Heart right ventricle (tissue), 16 donors: ENCODE results near the gene MAP4K4. TPM values are rescaled to one million over a fixed set of nuclear protein-coding genes. Genes with fewer than 3 reads are reported as not detected.

Source experiments
- ATAC-seq, 8 donors: fragments of 200-7000 bp; cut with Tn5 transposase; one replicate each; pipeline ENCODE4 v1.9.1; 2020; ENCODE audit warnings: mild to moderate bottlenecking in 8 of 8, moderate library complexity in 8 of 8, moderate number of reproducible peaks in 1 of 8
- DNase-seq, 2 donors: peaks; one replicate each; pipeline ENCODE4 v3.0.0-alpha.2; 2020
- H3K27ac ChIP-seq, 10 donors: fragments of 200-600 bp; sonication (generic) in 2 of 10; one replicate each; pipeline versions ENCODE4 v1.5.0 to v1.8.0; 2020 to 2022; ENCODE audit warnings: mild to moderate bottlenecking in 3 of 10
- H3K27me3 ChIP-seq, 7 donors: fragments of 200-600 bp; one replicate each; pipeline ENCODE4 v1.8.0; 2021 to 2022; ENCODE audit warnings: mild to moderate bottlenecking in 2 of 7
- H3K36me3 ChIP-seq, 9 donors: fragments of 200-600 bp; sonication (generic) in 1 of 9; one replicate each; pipeline versions ENCODE4 v1.5.0 to v1.8.0; 2020 to 2022; ENCODE audit warnings: mild to moderate bottlenecking in 2 of 9
- H3K4me1 ChIP-seq, 9 donors: fragments of 200-600 bp; sonication (generic) in 1 of 9; one replicate each; pipeline versions ENCODE4 v1.5.0 to v1.8.0; 2020 to 2022; ENCODE audit warnings: mild to moderate bottlenecking in 4 of 9
- H3K4me3 ChIP-seq, 10 donors: fragments of 200-600 bp; sonication (generic) in 2 of 10; one replicate each; pipeline versions ENCODE4 v1.5.0 to v1.8.0; 2020 to 2022; ENCODE audit warnings: mild to moderate bottlenecking in 7 of 10, moderate library complexity in 2 of 10
- H3K9me3 ChIP-seq, 11 donors: fragments of 200-600 bp in 10 of 11; sonication (generic) in 2 of 11; one replicate each; pipeline versions ENCODE4 v1.5.0 to v1.8.0; 2013 to 2022; ENCODE audit warnings: mild to moderate bottlenecking in 2 of 11, control low read depth in 1 of 11, moderate library complexity in 1 of 11
- WGBS, 2 donors: extraction: QIAGEN DNeasy Blood & Tissue Kit; methylation state at CpG; one replicate each; pipeline ENCODE4 v1.1.7; 2013; ENCODE audit warnings: inconsistent platforms in 1 of 2; 5-methylcytosine and 5-hydroxymethylcytosine counted together
- intact Hi-C, 10 donors: fragments of 100-400 bp; cut with DNase I; formaldehyde crosslinking; loops; one replicate each; pipeline versions ENCODE4 v1.11.1 to v1.14.2; 2022
- polyA plus RNA-seq, 2 donors: library from polyadenylated mRNA; stranded (reverse); fragments of 200-250 nt; gene quantifications; one replicate each; pipeline ENCODE4 v1.2.3, GENCODE V29; 2013
- total RNA-seq, 10 donors: library from RNA; stranded (reverse); fragmentation: NEBNext Ultra II Directional in 3 of 10; extraction: Animal tissue kit (Norgen Biotek cat#: 25700) in 3 of 10; gene quantifications; one replicate each; pipeline versions ENCODE4 v1.2.1 to v1.2.4, GENCODE V29; 2021 to 2023
- TF ChIP-seq, protein P1 (sequence below), 9 donors: fragments of 200-600 bp; sonication (generic) in 2 of 9; IDR thresholded peaks; one replicate each; pipeline versions ENCODE4 v1.5.0 to v1.8.0; 2021 to 2022; ENCODE audit warnings: antibody characterized with exemption in 9 of 9, mild to moderate bottlenecking in 5 of 9, moderate library complexity in 1 of 9
- donor health status: Arrhythmogenic right ventricular cardiomyopathy.
- donor health status: ischemic (EF 13 %, LVEDD 7.1; RV severe dilation, severe dysfunction).
- donor health status: healthy with polysubstance abuse.
- donor health status: DM: no; HTN: yes; CAD: no.
- donor health status: DM: no; HTN: no; CAD: no.
- donor health status: ischemic (EF 25% LVEDD 6.9; RV normal size, moderate dysfunction).
- donor health status: ischemic (EF 25% LVEDD 5.7; RV mildly dilated, moderate dysfunction).
- donor health status: healthy.
- donor health status: DM: yes; HTN: yes; CAD: no.
- donor health status: Ischemic cardiomyopathy.
- donor health status: ischemic (EF 35%, LVEDD 5.7; RV mildly dilated, moderate dysfunction).
- donor health status: nonischemic (EF 11% LVEDD 7.7; RV severe dilation, severe dysfunction).
- donor health status: DM: yes; HTN: yes; CAD: no.
- donor health status: PGD.
- donor health status: ischemic (EF 29% LVEDD 5.4; RV normal size, mild dysfunction).
- donor health status: nonischemic (EF 23%, LVEDD 6.1; RV moderate dilation, normal function).

Gene MAP4K4
- total and polyA plus RNA-seq, 12 donors = 44.3 to 116 (median 86.1) TPM

DNA sequence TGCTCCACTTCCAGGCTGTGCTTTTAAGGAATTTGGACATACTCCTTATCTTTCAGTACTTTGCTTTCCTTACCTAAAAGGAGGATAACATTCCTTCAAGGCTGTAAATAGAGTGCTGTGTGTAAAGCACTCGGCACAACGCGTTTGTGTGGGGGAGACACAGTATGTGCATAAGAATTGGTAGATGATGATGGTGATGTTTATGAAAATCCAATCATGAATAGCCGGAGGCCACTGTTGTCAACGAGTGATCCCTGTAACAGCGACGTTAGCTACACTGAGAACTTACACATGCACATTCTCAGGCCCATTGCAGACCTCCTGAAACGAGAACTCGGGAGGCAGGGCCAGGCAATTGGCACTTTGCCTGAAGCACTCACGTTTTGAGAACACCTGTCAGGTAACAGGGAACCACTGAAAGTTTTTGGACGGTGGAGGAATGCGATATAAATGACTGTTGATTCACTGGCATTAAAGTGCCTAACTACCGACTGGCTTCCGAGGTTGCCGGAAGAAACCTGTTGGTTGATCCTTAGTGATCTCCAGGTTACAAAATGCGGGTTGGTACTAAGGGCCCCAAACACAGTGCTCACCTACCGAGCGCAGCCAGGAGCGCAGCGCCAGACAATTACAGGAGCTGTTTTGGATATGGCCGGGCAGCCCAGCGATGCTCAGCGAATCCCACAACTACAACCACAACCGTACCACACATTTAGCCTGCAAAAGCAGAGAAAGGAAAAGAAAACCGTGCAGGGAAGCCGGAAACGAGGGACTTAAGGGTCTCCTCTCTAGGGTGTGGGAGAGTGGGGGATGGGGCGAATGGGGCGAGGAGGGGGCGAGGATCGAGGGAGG lies 1.0 kb upstream of the MAP4K4 start:
- intact Hi-C loops = loop anchor here (1.0 to 10.0 kb wide), 14 partner anchors 56 to 282 kb away; no protein-coding TSS in a partner anchor
- H3K27ac ChIP-seq = peak overlapping the region; percentile 79 to 95 (median 92)
- no peaks in the 10 kb centered on the region for H3K36me3 ChIP-seq
- H3K4me3 ChIP-seq = peak overlapping the region; percentile 53 to 81 (median 71)
- peak in 1 of 2 donors; percentile 36 for DNase-seq
- peaks cover 0 to 41% (median 22%) of the 10 kb centered on the region in 9 donors for H3K4me1 ChIP-seq
- WGBS, 2 donors = 7 to 9% methylated on average over 31 of the region's 31 CpGs
- peaks cover 0 to 11% (median 0%) of the 10 kb centered on the region in 11 donors for H3K9me3 ChIP-seq
- no peaks in the 10 kb centered on the region for H3K27me3 ChIP-seq
- TF ChIP-seq, protein P1, sequence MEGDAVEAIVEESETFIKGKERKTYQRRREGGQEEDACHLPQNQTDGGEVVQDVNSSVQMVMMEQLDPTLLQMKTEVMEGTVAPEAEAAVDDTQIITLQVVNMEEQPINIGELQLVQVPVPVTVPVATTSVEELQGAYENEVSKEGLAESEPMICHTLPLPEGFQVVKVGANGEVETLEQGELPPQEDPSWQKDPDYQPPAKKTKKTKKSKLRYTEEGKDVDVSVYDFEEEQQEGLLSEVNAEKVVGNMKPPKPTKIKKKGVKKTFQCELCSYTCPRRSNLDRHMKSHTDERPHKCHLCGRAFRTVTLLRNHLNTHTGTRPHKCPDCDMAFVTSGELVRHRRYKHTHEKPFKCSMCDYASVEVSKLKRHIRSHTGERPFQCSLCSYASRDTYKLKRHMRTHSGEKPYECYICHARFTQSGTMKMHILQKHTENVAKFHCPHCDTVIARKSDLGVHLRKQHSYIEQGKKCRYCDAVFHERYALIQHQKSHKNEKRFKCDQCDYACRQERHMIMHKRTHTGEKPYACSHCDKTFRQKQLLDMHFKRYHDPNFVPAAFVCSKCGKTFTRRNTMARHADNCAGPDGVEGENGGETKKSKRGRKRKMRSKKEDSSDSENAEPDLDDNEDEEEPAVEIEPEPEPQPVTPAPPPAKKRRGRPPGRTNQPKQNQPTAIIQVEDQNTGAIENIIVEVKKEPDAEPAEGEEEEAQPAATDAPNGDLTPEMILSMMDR (IDR thresholded peaks at IDR 0.05) = no peak
- ATAC-seq = peak in 7 of 8 donors; percentile 19 to 58 (median 30)

DNA sequence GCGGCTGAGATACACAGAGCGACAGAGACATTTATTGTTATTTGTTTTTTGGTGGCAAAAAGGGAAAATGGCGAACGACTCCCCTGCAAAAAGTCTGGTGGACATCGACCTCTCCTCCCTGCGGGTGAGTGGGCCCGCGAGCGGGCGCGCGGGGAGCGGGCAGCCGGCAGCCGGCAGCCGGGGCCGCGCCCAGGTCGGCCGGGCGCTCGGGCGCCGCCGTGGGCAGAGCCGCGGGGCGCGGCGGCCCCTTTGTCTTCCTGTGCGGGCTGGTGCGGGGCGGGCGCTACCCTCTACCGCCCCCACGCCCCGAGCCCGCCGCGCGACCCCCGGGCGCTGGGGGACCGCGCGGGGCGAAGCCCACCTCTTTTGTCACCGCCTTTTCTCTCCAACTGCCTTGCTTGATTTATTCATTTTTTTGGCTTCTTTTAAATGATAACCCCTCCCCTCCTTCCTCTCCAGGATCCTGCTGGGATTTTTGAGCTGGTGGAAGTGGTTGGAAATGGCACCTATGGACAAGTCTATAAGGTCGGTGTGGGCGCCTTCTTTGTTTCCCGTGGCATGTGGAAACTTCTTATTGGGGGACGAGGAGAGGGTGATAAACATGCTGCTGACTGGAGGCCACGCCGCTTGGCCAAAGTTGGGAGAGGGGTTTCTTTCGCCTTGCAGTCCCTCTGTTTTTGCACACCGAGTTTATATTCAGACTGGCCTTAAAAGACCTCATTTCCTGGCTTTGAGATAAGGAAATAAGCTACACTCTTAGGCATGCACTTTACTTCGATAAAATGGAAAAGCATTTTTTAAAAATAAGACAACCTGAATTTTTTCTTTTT lies 722 bp downstream of the MAP4K4 start:
- H3K36me3 ChIP-seq = peaks cover 0 to 10% (median 0%) of the 10 kb centered on the region in 9 donors
- 0 to 1% methylated on average over 57 of the region's 57 CpGs for WGBS, 2 donors
- intact Hi-C loops = loop anchor here (2.0 to 10.0 kb wide), 15 partner anchors 54 to 283 kb away; no protein-coding TSS in a partner anchor
- H3K27ac ChIP-seq = peak overlapping the region; percentile 71 to 94 (median 88)
- DNase-seq (peak; percentile 20 to 35), ATAC-seq (peak in 3 of 8 donors; percentile 5 to 21 (median 13))
- peak overlapping the region; percentile 53 to 79 (median 71) for H3K4me3 ChIP-seq
- H3K4me1 ChIP-seq = peaks cover 0 to 55% (median 35%) of the 10 kb centered on the region in 9 donors
- TF ChIP-seq, protein P1 (IDR thresholded peaks at IDR 0.05) = no peak
- peaks cover 0 to 11% (median 0%) of the 10 kb centered on the region in 11 donors for H3K9me3 ChIP-seq
- H3K27me3 ChIP-seq = no peaks in the 10 kb centered on the region

GRCh38 chr2:101698844-101699754 lies 1.6 kb downstream of the MAP4K4 start:
- Histone ChIP-seq H3K9me3 (peaks cover 0 to 6% (median 0%) of the 10 kb centered on the region in 11 donors), H3K27me3 (no peaks in the 10 kb centered on the region), H3K4me1 (peaks cover 0 to 64% (median 44%) of the 10 kb centered on the region in 9 donors), H3K27ac (peak overlapping the region; percentile 36 to 94 (median 88)), H3K4me3 (peak overlapping the region; percentile 53 to 79 (median 71)), H3K36me3 (peaks cover 0 to 11% (median 0%) of the 10 kb centered on the region in 9 donors)
- ATAC-seq (peak in 4 of 8 donors; percentile 14 to 25 (median 23)), DNase-seq (no peak)
- intact Hi-C loops = loop anchor here (2.0 to 10.0 kb wide), 15 partner anchors 53 to 284 kb away; no protein-coding TSS in a partner anchor
- TF ChIP-seq, protein P1 (IDR thresholded peaks at IDR 0.05) = no peak
- WGBS, 2 donors = 5 to 9% methylated on average over 16 of the region's 16 CpGs
